HG03135 (cell line): ENCODE data around the gene RAP1GAP2.
"Not testable (repeated sequence)": the region's sequence is repeated elsewhere in the genome, so short reads cannot be mapped to it uniquely, and the experiment has no call there.

ENCODE experiments used
- ATAC-seq: cut with Tn5 transposase; IDR thresholded peaks from one replicate; pipeline ENCODE4 v1.9.1; 2021; ENCODE audit warnings: mild to moderate bottlenecking, moderate library complexity; ENCODE audit not compliant: unreplicated experiment

Gene RAP1GAP2

GRCh38 chr17:2964028-2964356 is 167.8 kb downstream of the RAP1GAP2 start:
- no peak for ATAC-seq

- no peak for ATAC-seq
Measured at GRCh38 chr17:2964370-2964769, 168.1 kb downstream of the RAP1GAP2 start.

DNA sequence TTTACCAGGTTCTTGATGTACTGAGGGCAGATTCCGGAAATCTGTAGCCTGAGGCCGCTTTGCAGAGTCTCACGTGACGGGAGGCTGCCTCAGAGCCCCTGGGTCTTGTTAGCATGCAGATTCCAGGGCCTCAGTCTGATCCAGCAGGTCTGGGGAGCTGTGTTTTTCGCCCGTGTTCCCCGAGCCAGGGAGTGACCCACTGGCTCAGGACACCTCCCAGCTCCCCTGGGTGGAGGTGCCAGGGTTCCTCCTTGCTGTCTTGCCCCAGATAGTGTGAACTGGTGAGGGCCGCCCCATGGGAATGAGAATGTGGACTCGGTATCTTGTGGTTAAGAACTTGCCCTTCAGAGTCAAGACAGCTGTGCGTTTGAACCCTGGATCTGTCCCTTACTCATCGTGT is 168.6 kb downstream of the RAP1GAP2 start:
- no peak for ATAC-seq

DNA sequence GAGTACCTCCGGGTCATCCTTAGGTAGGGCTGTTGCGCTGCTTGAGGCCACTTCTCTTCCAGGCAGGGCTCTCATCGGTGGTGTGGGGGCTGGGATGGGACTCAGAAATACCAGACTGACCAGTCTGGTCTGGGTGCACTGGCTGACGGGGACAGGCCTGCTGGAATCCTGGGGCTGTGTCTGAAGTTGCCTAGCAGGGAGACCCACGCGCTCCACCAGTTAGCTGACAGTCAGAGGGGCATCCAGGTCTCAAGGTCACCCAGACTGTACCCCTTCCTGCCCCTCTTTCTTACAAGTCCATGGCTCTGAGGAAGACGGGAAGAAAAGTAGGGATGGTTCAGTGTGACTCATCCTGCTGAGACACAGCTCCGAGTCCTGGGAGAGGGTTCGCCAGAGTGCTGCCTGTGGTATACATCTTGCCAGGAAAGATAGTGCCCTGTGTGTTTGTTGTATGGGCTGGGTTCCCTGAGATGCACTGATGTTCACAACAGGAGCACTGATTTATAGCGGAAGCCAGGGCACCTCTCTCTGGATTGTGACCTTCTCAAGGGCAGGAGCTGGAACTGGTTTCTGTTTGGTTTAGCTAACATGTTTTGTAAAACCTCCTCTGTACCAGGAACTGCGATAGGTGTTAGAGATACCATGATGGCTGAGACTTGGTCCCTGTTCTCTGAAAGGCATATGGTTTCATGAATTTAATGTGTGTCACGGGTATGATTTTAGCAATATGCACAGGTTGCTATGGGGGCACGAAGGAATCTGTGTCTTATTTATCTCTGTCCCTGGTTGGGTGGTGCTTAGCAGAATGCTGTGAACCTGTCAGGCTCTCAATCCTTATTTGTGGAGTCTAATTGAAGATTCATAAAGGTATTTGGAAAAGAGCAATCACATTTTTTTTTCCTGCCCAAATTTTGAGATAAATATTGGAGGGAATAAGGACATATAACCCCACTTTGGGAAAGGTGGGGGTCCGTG is 169.7 kb downstream of the RAP1GAP2 start:
- ATAC-seq, result no peak

- no peak for ATAC-seq
Measured at GRCh38 chr17:2967515-2967914, 171.3 kb downstream of the RAP1GAP2 start.

DNA sequence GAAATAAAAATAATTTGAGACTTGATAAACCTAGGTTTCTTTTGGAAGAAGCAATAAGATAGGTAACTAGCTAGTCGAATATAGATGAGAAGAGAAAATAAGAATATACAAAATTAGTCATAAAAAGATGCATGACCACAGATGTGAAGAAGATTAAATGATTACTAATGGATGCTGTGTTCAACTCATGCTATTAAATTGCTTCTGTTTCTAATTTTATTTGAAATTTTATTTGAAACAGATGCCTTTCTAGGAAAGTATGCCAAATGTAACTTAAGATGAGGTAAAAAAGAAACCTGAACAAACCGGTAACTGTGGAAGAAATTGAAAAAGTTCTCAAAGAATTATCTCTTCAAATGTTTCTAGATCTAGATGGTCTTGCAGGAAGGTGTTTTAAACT is 175.6 kb downstream of the RAP1GAP2 start:
- ATAC-seq, result no peak

- no peak for ATAC-seq
Measured at GRCh38 chr17:2972749-2973148, 176.5 kb downstream of the RAP1GAP2 start.

GRCh38 chr17:2974347-2974746 is 178.1 kb downstream of the RAP1GAP2 start:
- no peak for ATAC-seq

- no peak for ATAC-seq
Measured at GRCh38 chr17:2975469-2975958, 179.3 kb downstream of the RAP1GAP2 start.

GRCh38 chr17:2977157-2977556 is 180.9 kb downstream of the RAP1GAP2 start:
- ATAC-seq, result no peak

DNA sequence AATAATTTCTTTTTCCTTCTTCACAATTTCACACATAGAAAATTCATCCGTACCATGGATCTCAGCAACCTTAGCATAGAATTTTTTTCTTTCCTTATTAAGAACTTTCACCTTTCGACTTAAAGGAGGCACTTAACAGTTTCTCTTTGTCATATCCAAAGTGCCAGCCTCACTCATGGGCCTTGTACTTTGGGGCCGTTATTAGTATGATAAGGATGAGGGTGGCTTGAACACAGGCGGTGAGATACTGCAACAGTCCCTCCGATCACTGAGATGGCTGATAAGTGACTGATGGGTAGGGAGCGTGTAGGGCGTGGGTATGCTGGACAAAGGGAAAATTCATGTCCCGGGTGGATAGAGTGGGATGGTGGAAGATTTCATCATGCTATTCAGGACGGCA is 181.9 kb downstream of the RAP1GAP2 start:
- no peak for ATAC-seq

DNA sequence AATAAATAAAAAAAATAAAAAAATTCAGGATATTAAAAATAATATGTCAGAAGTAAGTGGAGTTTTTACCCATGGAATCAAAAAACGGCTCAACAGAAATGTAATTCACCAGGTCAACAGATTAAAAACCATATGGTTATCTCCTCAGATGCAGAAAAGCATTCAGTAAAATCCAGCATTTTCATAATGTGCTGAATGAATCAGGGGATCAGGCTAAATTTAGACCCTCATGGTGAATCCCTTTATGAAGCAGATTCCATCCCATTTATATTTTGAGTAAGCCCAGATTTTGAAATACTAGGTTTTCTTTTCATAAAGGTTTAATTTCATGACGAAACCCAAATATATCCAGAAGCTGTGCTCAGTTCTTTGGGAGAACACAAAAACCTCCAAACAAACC is 182.8 kb downstream of the RAP1GAP2 start:
- ATAC-seq, result no peak

DNA sequence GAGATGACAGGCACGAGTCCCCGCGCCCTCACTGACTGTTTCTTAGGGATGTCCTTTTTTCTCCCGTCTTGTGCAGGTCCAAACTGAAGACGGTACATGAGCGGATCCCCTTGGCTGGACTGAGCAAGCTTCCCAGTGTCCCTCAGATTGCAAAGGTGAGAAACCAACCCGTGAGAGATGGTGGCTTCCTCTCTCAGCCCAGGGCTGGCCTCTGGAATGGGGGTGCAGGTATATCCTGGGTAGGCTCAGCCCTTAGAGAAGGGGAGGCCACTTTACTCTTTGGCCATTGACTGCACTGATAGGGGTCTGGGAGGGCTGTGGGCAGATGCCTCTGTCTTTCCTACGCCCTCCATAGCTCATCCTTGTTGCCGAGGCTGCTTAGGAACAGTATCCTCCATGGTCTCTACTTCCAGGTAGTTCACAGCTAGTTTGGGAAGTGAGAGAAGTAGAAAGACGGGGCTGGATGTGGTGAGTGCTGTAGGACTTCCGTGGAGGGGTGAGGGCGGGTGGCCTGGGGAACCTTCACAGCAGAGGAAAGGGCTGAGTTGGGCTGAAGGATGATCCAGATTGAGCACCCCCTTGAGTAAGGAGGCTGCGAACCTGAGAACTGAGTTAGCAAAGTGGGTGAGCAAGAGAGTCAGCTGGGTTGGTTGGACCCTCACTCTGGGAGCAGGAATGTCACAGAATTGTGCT is 184.1 kb downstream of the RAP1GAP2 start:
- ATAC-seq, result no peak

- no peak for ATAC-seq
Measured at GRCh38 chr17:2980904-2981246, 184.6 kb downstream of the RAP1GAP2 start.

GRCh38 chr17:2981325-2981724 is 185.1 kb downstream of the RAP1GAP2 start:
- ATAC-seq, result no peak

DNA sequence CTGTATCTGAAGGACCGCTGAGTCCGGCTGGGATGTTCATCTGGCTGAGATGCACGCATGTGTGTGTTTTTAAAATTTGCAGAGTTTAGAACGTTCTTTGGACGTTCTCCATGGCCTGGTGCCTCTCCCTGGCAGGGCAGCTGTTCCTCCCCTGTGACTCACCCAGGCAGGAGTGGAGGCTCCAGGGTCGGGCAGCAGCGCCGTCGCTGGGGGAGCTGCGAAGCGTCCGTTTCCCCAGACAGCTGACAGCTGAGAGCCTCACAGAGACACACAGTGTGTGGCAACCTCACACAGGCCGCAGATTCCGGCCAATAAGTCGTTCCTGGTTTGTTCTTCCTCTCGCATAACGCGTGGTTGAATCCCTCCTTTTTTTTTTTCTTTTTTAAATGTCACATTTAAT is 186.6 kb downstream of the RAP1GAP2 start:
- no peak for ATAC-seq

DNA sequence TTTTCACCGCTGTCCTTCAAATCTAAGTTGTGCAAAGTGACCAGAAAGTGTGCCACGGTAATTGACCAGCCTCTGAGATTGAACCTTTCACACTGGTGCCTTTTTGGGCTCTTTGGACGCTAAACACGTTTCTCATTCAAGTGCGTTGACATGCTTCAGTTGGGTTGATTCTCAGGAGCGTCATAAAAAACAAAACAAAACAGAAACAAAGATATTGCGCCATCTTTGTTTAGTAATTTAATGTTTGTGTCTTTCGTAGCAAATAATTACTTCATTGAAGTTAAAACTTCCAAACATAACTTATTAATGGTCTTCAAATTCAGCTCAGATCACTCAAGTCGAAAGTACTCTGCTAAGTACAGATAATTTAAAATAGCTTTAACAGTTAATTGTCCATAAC is 187.0 kb downstream of the RAP1GAP2 start:
- no peak for ATAC-seq

DNA sequence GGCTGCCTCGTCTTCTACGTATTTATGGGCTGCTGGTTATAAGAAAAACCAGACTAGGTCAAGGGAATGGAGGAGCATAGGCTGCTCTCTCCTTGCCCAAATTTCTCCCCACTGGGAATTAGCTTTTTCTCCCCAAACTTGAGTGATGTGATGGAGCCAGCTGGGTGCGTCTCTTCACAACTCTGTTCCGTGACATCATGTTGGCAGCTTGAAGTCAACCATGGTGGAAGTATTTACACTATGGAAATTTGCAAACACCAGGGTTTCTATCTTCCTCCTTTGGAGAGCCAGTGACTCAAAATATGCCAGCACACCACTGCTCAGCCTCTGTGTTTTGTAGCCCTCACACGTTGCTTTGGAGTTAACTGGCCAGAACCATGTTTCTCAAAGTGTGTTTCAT is 189.1 kb downstream of the RAP1GAP2 start:
- ATAC-seq, result no peak

DNA sequence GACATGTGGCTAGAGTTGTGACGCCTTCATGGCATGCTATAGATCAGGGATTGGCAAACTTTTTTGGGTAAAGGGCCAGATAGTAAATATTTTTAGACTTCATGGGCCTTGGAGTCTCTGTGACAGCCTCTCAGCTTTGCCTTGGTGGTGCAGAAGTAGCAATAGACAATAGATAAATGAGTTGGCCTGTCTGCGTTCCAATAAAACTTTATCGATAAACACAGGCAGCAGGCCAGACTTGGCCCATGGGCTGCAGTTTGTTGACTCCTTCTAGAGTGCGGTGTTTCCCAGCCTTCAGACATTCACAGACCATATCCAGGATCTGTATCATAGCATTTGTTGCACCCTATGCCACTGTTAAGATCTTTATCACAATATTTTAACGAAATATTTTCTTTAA is 190.7 kb downstream of the RAP1GAP2 start:
- ATAC-seq, result no peak

DNA sequence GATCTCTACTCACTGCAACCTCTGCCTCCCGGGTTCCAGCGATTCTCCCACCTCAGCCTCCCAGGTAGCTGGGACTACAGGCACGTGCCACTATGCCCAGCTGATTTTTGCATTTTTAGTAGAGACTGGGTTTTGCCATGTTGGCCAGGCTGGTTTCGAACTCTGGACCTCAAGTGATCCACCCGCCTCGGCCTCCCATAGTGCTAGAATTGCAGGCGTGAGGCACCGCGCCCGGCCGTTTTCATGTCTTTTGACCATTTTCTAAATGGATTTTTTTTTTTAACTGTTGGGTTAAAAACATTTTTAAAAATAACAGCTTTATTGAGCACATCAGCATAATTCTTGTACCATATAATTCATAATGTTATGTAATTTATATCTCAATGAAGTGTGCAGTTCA is 193.2 kb downstream of the RAP1GAP2 start:
- not testable (repeated sequence) for ATAC-seq

DNA sequence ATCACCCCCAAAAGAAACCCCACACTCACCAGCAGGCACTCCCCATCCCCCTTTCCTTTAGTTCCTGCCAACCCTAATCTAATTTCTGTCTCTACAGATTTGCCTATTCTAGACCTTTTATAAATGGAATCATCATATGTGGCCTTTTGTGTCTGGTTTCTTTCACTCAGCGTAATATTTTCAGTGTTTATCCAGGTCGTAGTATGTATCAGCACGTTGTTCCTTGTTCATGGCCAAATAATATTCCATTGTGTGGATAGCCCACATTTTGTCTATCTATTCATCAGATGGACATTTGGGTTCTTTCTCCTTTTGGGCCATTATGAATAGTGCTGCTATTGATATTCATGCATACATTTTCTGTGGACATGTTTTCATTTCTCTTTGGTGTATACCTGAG is 193.6 kb downstream of the RAP1GAP2 start:
- no peak for ATAC-seq

DNA sequence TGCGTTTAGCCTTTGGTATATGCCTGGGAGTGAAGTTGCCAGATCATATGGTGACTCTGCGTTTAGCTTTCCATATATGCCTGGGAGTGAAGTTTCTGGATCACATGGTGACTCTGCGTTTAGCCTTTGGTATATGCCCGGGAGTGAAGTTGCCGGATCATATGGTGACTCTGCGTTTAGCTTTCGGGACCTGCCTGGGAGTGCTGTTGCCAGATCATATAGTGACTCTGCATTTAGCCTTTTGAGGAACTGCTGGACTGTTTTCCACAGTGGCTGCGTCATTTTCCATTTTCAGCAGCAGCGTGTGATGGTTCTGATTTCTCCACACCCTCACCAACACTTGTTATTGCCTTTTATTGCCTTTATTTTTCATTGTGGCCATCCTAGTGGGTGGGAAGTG is 194.2 kb downstream of the RAP1GAP2 start:
- no peak for ATAC-seq
